ENCODE results near the gene PHACTR1. TPM values are rescaled to one million over a fixed set of nuclear protein-coding genes. Genes with fewer than 3 reads are reported as not detected.

Gene PHACTR1
- total and polyA plus RNA-seq, 12 donors: 0.77 to 16.0 (median 3.5) TPM

DNA sequence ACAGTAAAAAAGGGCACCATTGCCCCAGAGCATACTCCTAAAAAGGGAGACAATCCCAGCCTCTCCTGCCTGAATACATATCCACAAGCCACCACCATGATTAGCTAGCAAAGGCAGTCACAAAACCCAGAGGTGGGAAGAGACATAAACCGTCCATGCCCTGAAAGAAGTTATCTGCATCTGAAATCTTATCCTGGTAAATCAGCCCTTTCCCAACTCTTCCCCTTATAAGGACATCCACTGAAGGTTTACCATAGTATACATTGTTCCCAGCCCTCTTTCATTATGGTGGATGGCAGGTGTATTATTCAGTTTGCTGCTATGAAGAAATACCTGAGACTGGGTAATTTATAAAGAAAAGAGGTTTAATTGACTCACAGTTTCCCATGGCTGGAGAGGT, 516.5 kb downstream of the PHACTR1 start:
- Histone ChIP-seq H3K4me1 (replicated peaks in 1 of 2) (no peaks in the 10 kb centered on the region), H3K9me3 (replicated peaks in 1 of 3) (no peaks in the 10 kb centered on the region), H3K27me3 (no peaks in the 10 kb centered on the region), H3K36me3 (replicated peaks in 1 of 2) (no peaks in the 10 kb centered on the region), H3K27ac (no peak overlapping the region), H3K4me3 (no peak overlapping the region)
- 72 to 93% (median 88%) methylated on average over 1 of the region's 1 CpG for WGBS, 4 donors
- intact Hi-C loops (cut with DNase I): no loop called here
- TF ChIP-seq POLR2A (IDR thresholded peaks at IDR 0.05): no peak
- TF ChIP-seq, protein P1, sequence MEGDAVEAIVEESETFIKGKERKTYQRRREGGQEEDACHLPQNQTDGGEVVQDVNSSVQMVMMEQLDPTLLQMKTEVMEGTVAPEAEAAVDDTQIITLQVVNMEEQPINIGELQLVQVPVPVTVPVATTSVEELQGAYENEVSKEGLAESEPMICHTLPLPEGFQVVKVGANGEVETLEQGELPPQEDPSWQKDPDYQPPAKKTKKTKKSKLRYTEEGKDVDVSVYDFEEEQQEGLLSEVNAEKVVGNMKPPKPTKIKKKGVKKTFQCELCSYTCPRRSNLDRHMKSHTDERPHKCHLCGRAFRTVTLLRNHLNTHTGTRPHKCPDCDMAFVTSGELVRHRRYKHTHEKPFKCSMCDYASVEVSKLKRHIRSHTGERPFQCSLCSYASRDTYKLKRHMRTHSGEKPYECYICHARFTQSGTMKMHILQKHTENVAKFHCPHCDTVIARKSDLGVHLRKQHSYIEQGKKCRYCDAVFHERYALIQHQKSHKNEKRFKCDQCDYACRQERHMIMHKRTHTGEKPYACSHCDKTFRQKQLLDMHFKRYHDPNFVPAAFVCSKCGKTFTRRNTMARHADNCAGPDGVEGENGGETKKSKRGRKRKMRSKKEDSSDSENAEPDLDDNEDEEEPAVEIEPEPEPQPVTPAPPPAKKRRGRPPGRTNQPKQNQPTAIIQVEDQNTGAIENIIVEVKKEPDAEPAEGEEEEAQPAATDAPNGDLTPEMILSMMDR (IDR thresholded peaks at IDR 0.05): no peak
- DNase-seq: no peak

DNA sequence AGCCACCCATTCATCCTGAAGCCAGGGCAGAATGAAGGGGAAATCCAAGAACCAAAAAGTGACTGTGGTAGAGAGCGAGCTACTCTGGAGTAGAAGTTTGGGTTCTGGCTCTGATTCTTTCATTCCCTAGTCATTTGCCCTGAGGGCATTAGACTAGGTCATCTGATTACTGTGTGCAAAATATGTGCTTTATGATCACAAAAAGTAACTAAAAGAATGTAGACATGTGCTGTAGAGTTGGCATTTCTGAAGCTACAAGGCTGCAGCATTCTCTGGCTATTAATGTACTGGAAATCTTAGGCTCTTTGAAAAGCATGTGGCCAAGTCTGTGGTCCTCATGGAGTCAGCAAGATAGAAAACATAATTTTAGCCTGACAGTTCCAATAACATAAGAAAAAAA, 517.6 kb downstream of the PHACTR1 start:
- no peak overlapping the region for H3K4me3 ChIP-seq
- TF ChIP-seq, protein P1 (IDR thresholded peaks at IDR 0.05): no peak
- TF ChIP-seq POLR2A (IDR thresholded peaks at IDR 0.05): no peak
- no peaks in the 10 kb centered on the region for H3K4me1 ChIP-seq (replicated peaks in 1 of 2)
- intact Hi-C loops (cut with DNase I): no loop called here
- no peaks in the 10 kb centered on the region for H3K27me3 ChIP-seq
- no peaks in the 10 kb centered on the region for H3K36me3 ChIP-seq (replicated peaks in 1 of 2)
- DNase-seq: no peak
- no peak overlapping the region for H3K27ac ChIP-seq
- no peaks in the 10 kb centered on the region for H3K9me3 ChIP-seq (replicated peaks in 1 of 3)
- 96 to 100% (median 99%) methylated on average over 1 of the region's 1 CpG for WGBS, 4 donors

- 88 to 95% (median 90%) methylated on average over 2 of the region's 2 CpGs for WGBS, 4 donors
- TF ChIP-seq POLR2A (IDR thresholded peaks at IDR 0.05): no peak
- TF ChIP-seq, protein P1 (IDR thresholded peaks at IDR 0.05): no peak
- intact Hi-C loops (cut with DNase I): no loop called here
These were observed 518.8 kb downstream of the PHACTR1 start for GRCh38 chr6:13235339-13235738.

GRCh38 chr6:13237318-13237717, 520.8 kb downstream of the PHACTR1 start:
- no peaks in the 10 kb centered on the region for H3K27me3 ChIP-seq
- no peak overlapping the region for H3K27ac ChIP-seq
- WGBS, 4 donors: 79 to 89% (median 84%) methylated on average over 3 of the region's 3 CpGs
- no peak for DNase-seq
- no peaks in the 10 kb centered on the region for H3K9me3 ChIP-seq (replicated peaks in 1 of 3)
- intact Hi-C loops (cut with DNase I): no loop called here
- no peaks in the 10 kb centered on the region for H3K4me1 ChIP-seq (replicated peaks in 1 of 2)
- H3K4me3 ChIP-seq: no peak overlapping the region
- no peaks in the 10 kb centered on the region for H3K36me3 ChIP-seq (replicated peaks in 1 of 2)
- TF ChIP-seq, protein P1 (IDR thresholded peaks at IDR 0.05): no peak
- TF ChIP-seq POLR2A (IDR thresholded peaks at IDR 0.05): no peak

More at GRCh38 chr6:13235339-13235738, 518.8 kb downstream of the PHACTR1 start:
- no peak for DNase-seq
- Histone ChIP-seq H3K36me3 (replicated peaks in 1 of 2) (no peaks in the 10 kb centered on the region), H3K27ac (no peak overlapping the region), H3K4me1 (replicated peaks in 1 of 2) (no peaks in the 10 kb centered on the region), H3K4me3 (no peak overlapping the region), H3K27me3 (no peaks in the 10 kb centered on the region), H3K9me3 (replicated peaks in 1 of 3) (no peaks in the 10 kb centered on the region)
